HCT116 (cell line): ENCODE measurements around the gene MAP4K1. TPM values are rescaled to one million over a fixed set of nuclear protein-coding genes. Genes with fewer than 3 reads are reported as not detected.

Experiments
- ATAC-seq: fragments of 200-7000 bp; cut with Tn5 transposase; 2 replicates; pipeline ENCODE4 v1.9.1; 2020; ENCODE audit warnings: mild to moderate bottlenecking, moderate library complexity
- BruUV-seq: library from RNA; stranded (reverse); fragments of 400-500 nt; replicated peaks from 2 replicates; lab custom pipeline; 2021; lab: Mats Ljungman, UMichigan
- CTCF ChIA-PET: fragments of 300-600 bp; sonication (Branson Sonifier 250); formaldehyde crosslinking; loops from one replicate; lab custom pipeline; 2021; ENCODE audit warnings: antibody characterized with exemption; lab: Charles Lee
- POLR2A ChIA-PET: fragments of 300-600, 350-600 bp; sonication (Branson Sonifier 250); formaldehyde crosslinking; loops from one replicate; lab custom pipeline; 2021; ENCODE audit warnings: antibody characterized with exemption; lab: Charles Lee
- RAD21 ChIA-PET, 2 experiments: fragments of 300-600 bp; sonication (Branson Sonifier 250); formaldehyde crosslinking; loops; one replicate each; lab custom pipeline; 2023; ENCODE audit warnings: low total read pairs in 2 of 2; ENCODE audit not compliant: uncharacterized antibody in 2 of 2, unreplicated experiment in 2 of 2, low non-redundant PET in 1 of 2; lab: Charles Lee
- DNase-seq: peaks from one replicate; pipeline ENCODE4 v3.0.0-alpha.2; 2010; ENCODE audit warnings: low read depth, low spot score
- H2AFZ ChIP-seq: fragments of 200-600 bp; shearing (Covaris generic), sonication (generic); 2 replicates; pipeline ENCODE4 v1.6.1; 2017; ENCODE audit warnings: low read depth, mixed run types, mixed read lengths, antibody characterized with exemption, low read length; ENCODE audit not compliant: poor library complexity, severe bottlenecking
- H3K27ac ChIP-seq: 2 replicates; pipeline ENCODE4 v1.5.1; 2012; ENCODE audit warnings: low read depth, low read length
- H3K27me3 ChIP-seq: fragments of 200-600 bp; sonication (generic); 2 replicates; pipeline ENCODE4 v1.6.1; 2016; ENCODE audit warnings: mixed run types, low read length, mixed read lengths; ENCODE audit not compliant: insufficient read depth
- H3K36me3 ChIP-seq, 2 experiments: fragments of 200-500 bp in 1 of 2; fragments of 200-600 bp in 1 of 2; sonication (Bioruptor generic) in 1 of 2; sonication (generic) in 1 of 2; 2 replicates each; pipeline versions ENCODE4 v1.5.1 to v1.6.1; 2014 to 2016; ENCODE audit warnings: low read length in 2 of 2, inconsistent platforms in 1 of 2, mixed read lengths in 1 of 2, mixed run types in 1 of 2; ENCODE audit not compliant: insufficient read depth in 2 of 2, control insufficient read depth in 1 of 2
- H3K4me1 ChIP-seq, 2 experiments: fragments of 200-600 bp in 1 of 2; sonication (generic) in 1 of 2; 2 replicates each; pipeline versions ENCODE4 v1.5.1 to v1.6.1; 2012 to 2017; ENCODE audit warnings: low read length in 2 of 2, inconsistent platforms in 1 of 2, mild to moderate bottlenecking in 1 of 2, mixed read lengths in 1 of 2, mixed run types in 1 of 2, moderate library complexity in 1 of 2; ENCODE audit not compliant: insufficient read depth in 2 of 2, control insufficient read depth in 1 of 2
- H3K4me2 ChIP-seq: fragments of 200-600 bp; sonication (generic); 2 replicates; pipeline ENCODE4 v1.6.1; 2017; ENCODE audit warnings: mixed run types, low read length, mixed read lengths
- H3K4me3 ChIP-seq, 2 experiments: fragments of 200-600 bp in 1 of 2; sonication (generic) in 1 of 2; replicated peaks in 1 of 2; 2 replicates each; pipeline ENCODE4 v1.5.1; 2011 to 2016; ENCODE audit warnings: low read length in 2 of 2, control low read depth in 1 of 2, low read depth in 1 of 2, mild to moderate bottlenecking in 1 of 2, mixed read lengths in 1 of 2, mixed run types in 1 of 2
- H3K79me2 ChIP-seq: fragments of 200-600 bp; sonication (generic); 2 replicates; pipeline ENCODE4 v1.6.1; 2017; ENCODE audit warnings: mild to moderate bottlenecking, mixed run types, low read length, moderate library complexity, mixed read lengths; ENCODE audit not compliant: insufficient read depth
- H3K9ac ChIP-seq: fragments of 200-600 bp; sonication (generic); 2 replicates; pipeline ENCODE4 v1.6.1; 2016; ENCODE audit warnings: low read length, mixed read lengths
- H3K9me2 ChIP-seq: fragments of 200-600 bp; sonication (generic), shearing (Covaris generic); 2 replicates; pipeline ENCODE4 v1.6.1; 2017; ENCODE audit warnings: mixed run types, mild to moderate bottlenecking, moderate library complexity; ENCODE audit not compliant: insufficient read depth
- H3K9me3 ChIP-seq, 2 experiments: fragments of 200-500 bp in 1 of 2; fragments of 200-600 bp in 1 of 2; sonication (Bioruptor generic) in 1 of 2; sonication (generic) in 1 of 2; 2 replicates each; pipeline ENCODE4 v1.6.1; 2014 to 2017; ENCODE audit warnings: low read length in 2 of 2, mixed read lengths in 2 of 2, inconsistent platforms in 1 of 2, low read depth in 1 of 2, mild to moderate bottlenecking in 1 of 2, mixed run types in 1 of 2, moderate library complexity in 1 of 2; ENCODE audit not compliant: control insufficient read depth in 1 of 2, insufficient read depth in 1 of 2
- H4K20me1 ChIP-seq: fragments of 200-600 bp; sonication (generic), shearing (Covaris generic); 2 replicates; pipeline ENCODE4 v1.6.1; 2017; ENCODE audit warnings: mixed run types, mild to moderate bottlenecking, moderate library complexity; ENCODE audit not compliant: insufficient read depth
- FOSL1 ChIP-seq: IDR thresholded peaks from 2 replicates; pipeline ENCODE4 v1.6.1; 2012; ENCODE audit warnings: low read depth
- RAD21 ChIP-seq: IDR thresholded peaks from 2 replicates; pipeline ENCODE4 v1.6.1; 2012; ENCODE audit warnings: low read depth, mild to moderate bottlenecking
- TCF7L2 ChIP-seq: IDR thresholded peaks from 2 replicates; pipeline ENCODE4 v1.7.0; 2011; ENCODE audit warnings: borderline replicate concordance, inconsistent platforms; ENCODE audit not compliant: insufficient read depth, insufficient read length; ENCODE audit errors: extremely low read depth
- intact Hi-C: fragments of 100-400 bp; cut with micrococcal nuclease; formaldehyde crosslinking; loops from 2 replicates; pipeline ENCODE4 v1.10.0; 2022
- total RNA-seq: library from RNA; stranded (reverse); gene quantifications from one replicate; pipeline ENCODE4 v1.2.1, GENCODE V29; 2021; ENCODE audit not compliant: unreplicated experiment
- TF ChIP-seq, protein P1 (sequence below): IDR thresholded peaks from 2 replicates; pipeline ENCODE4 v1.6.1; 2012; ENCODE audit warnings: low read depth
- TF ChIP-seq, protein P2 (sequence below), 3 experiments: fragments of 200-600 bp in 1 of 3; sonication (generic) in 1 of 3; IDR thresholded peaks in 2 of 3; conservative IDR thresholded peaks in 1 of 3; 2 replicates each; pipeline ENCODE4 v1.5.1; 2012 to 2017; ENCODE audit warnings: low read depth in 2 of 3, low read length in 2 of 3, antibody characterized with exemption in 1 of 3, borderline replicate concordance in 1 of 3, control low read depth in 1 of 3, mild to moderate bottlenecking in 1 of 3, mixed read lengths in 1 of 3, mixed run types in 1 of 3, moderate library complexity in 1 of 3; ENCODE audit not compliant: insufficient read depth in 1 of 3

Gene MAP4K1
- total RNA-seq, 1 experiment from 2014 or later, result 9.1 TPM

DNA sequence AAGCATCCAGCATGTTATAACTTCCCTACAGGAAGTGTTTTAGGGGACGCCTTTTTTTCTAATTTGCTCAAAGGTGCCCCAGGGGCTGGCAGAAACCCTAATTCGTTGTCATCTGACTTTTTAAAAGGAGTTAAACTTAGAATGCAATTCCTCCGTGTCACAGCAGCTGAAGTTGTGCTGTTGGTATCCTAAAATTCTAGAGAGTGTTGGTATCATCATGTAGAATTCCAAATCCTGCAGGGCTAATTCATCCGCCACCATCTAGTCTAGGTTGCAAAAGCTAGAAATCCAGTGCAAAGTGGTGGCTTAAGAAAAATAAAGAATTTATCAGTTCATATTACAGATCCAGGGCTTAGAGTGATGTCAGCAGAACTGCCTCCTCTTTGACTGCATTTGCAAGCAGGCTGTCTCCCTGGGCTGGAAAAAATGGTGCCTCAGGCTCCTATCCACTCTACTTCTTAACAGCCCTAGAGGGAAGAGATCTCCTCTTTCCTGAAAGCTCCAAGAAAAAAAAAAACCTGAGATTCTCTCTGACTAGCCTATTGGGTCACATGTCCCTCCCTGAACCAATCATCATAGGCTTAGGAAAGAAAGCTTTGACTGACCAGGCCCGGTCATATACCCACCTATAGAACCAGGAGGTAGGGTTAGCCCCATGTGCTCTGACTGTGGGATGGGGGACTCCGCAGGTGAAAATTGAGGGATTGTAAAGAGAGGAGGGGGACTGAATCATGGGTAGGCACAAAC, 73.0 kb downstream of the MAP4K1 start:
- DNase-seq (peak; percentile 56), ATAC-seq (no peak)
- CTCF ChIA-PET, result interaction anchor here (0.9 to 2.6 kb wide), 6 partner anchors 11 to 386 kb away, joined by 3 to 16 read pairs (median 7); partner anchors contain the start of genes EIF3K, FAM98C, MRPS12 and SARS2
- Histone ChIP-seq H3K36me3 (no peaks in the 10 kb centered on the region), H3K79me2 (no peaks in the 10 kb centered on the region), H3K9me3 (no peaks in the 10 kb centered on the region), H3K4me3 (peak overlapping the region in 1 of 2 experiments; percentile 49; a peak in 2 of 4 replicates), H3K9ac (peak overlapping the region; percentile 37), H3K9me2 (no peaks in the 10 kb centered on the region), H3K4me2 (peak overlapping the region; percentile 86), H3K4me1 (peaks cover 10 to 21% of the 10 kb centered on the region in 2 experiments), H2AFZ (peak overlapping the region; percentile 58), H4K20me1 (no peaks in the 10 kb centered on the region), H3K27ac (peak overlapping the region; percentile 66; the same call in 1 of the 2 replicates), H3K27me3 (no peaks in the 10 kb centered on the region)
- RAD21 ChIA-PET, result no interaction called here
- POLR2A ChIA-PET, result interaction anchor here (0.6 to 1.0 kb wide), 2 partner anchors 21 to 74 kb away, joined by 3 to 8 read pairs; partner anchors contain the start of gene EIF3K
- BruUV-seq, result no TSS peak
- TF ChIP-seq, protein P1, sequence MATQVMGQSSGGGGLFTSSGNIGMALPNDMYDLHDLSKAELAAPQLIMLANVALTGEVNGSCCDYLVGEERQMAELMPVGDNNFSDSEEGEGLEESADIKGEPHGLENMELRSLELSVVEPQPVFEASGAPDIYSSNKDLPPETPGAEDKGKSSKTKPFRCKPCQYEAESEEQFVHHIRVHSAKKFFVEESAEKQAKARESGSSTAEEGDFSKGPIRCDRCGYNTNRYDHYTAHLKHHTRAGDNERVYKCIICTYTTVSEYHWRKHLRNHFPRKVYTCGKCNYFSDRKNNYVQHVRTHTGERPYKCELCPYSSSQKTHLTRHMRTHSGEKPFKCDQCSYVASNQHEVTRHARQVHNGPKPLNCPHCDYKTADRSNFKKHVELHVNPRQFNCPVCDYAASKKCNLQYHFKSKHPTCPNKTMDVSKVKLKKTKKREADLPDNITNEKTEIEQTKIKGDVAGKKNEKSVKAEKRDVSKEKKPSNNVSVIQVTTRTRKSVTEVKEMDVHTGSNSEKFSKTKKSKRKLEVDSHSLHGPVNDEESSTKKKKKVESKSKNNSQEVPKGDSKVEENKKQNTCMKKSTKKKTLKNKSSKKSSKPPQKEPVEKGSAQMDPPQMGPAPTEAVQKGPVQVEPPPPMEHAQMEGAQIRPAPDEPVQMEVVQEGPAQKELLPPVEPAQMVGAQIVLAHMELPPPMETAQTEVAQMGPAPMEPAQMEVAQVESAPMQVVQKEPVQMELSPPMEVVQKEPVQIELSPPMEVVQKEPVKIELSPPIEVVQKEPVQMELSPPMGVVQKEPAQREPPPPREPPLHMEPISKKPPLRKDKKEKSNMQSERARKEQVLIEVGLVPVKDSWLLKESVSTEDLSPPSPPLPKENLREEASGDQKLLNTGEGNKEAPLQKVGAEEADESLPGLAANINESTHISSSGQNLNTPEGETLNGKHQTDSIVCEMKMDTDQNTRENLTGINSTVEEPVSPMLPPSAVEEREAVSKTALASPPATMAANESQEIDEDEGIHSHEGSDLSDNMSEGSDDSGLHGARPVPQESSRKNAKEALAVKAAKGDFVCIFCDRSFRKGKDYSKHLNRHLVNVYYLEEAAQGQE, result no peak
- TF ChIP-seq, protein P2, sequence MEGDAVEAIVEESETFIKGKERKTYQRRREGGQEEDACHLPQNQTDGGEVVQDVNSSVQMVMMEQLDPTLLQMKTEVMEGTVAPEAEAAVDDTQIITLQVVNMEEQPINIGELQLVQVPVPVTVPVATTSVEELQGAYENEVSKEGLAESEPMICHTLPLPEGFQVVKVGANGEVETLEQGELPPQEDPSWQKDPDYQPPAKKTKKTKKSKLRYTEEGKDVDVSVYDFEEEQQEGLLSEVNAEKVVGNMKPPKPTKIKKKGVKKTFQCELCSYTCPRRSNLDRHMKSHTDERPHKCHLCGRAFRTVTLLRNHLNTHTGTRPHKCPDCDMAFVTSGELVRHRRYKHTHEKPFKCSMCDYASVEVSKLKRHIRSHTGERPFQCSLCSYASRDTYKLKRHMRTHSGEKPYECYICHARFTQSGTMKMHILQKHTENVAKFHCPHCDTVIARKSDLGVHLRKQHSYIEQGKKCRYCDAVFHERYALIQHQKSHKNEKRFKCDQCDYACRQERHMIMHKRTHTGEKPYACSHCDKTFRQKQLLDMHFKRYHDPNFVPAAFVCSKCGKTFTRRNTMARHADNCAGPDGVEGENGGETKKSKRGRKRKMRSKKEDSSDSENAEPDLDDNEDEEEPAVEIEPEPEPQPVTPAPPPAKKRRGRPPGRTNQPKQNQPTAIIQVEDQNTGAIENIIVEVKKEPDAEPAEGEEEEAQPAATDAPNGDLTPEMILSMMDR (IDR thresholded peaks at IDR 0.05 in 2 of 3, conservative IDR thresholded peaks at IDR 0.05 in 1 of 3; ENCODE audit: borderline replicate concordance in 1 of 3, insufficient read depth in 1 of 3, low read depth in 2 of 3, low read length in 2 of 3), result peak in 1 of 3 experiments; percentile 89; a peak in 1 of 6 replicates
- TF ChIP-seq FOSL1 (no peak), TCF7L2 (no peak), RAD21 (peak; percentile 91)
- intact Hi-C loops, result loop anchor here (1.0 kb wide), 2 partner anchors 90 to 386 kb away; partner anchors contain the start of genes MRPS12 and SARS2
